Hypothalamus (tissue), 51 donors: ENCODE results near the gene TCERG1L.
A peak's percentile ranks its signal among the peaks of the same experiment; 100 is the strongest.

Experiments used
- DNase-seq, 51 donors: peaks; one replicate each; lab custom pipeline; 2025; lab: John Stamatoyannopoulos, UW

Gene TCERG1L

GRCh38 chr10:131113709-131114291, 197.7 kb downstream of the TCERG1L start:
- no peak for DNase-seq

GRCh38 chr10:131113165-131113564, 198.4 kb downstream of the TCERG1L start:
- DNase-seq, result no peak

DNA sequence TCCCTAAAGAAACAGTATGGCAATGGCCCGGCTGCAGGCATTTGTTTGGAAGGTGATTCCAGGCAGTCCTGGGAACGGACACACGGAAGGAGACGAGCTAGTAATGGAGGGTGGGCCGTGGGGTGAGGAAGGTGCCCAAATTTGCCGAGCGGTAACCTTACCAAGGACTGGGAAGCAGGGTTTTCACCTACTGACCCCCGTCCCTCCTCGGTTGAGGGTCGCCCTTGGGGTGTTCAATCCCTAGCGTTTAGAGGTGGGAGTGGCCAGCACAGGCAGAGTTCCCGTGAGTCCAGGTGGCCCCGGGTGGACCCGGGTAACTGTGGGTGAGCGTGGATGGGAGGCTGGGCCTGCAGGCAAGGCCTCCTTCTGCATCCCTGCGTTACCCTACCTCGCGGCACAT, 198.8 kb downstream of the TCERG1L start:
- DNase-seq, result no peak

DNA sequence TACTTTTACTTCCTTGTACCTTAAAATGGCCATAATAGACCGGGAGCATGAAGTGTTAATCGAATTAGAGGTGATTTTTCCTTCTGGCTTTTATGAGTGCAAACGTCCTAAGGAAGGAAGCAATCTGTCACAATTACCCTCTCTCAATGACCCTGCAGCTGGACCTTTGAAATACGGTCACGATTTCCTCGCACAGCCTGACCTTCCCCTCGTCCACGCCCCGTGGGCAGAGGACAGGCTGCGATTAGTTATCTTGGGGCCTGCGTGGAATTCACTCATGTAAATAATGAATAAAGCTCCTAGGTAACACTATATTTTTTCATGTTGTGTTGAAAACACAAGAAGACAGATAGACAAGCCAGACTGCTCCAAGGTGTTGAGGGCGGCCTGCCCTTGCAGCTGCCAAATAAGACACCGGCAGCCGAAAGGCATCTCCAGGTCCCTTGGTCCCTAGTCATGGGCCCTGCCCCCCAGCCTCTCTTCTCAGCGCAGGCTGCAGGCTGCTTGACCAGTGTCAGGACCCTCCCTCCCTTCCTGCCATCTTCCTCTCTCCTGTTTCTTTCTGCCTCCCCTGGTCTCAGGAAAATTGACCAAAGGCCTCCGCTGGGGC, 199.9 kb downstream of the TCERG1L start:
- DNase-seq, result no peak

GRCh38 chr10:131111007-131111406, 200.5 kb downstream of the TCERG1L start:
- no peak for DNase-seq

GRCh38 chr10:131110241-131110783, 201.2 kb downstream of the TCERG1L start:
- no peak for DNase-seq

DNA sequence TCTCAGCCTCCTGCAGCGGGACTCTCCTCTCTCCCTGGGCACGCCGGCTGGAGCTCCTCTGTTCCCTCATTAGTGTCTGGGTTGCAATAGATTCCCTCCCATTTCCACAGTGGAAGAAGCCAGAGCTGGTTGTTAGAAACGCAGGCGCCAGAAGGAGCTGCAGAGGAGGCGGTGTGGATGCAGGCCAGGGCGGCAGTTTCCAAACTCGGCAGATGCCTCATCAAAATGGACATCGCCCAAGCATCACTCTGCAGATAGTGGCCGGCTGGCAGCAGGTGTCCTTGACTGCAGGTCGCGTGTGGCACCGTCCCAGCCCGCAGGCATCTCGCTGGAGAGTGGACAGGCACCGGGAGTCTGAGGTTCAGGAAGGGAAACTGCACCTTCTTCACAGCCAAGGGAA, 201.8 kb downstream of the TCERG1L start:
- DNase-seq, result peak in 1 of 51 donors; percentile 53

- DNase-seq, result no peak
Observed at GRCh38 chr10:131109291-131109690, 202.2 kb downstream of the TCERG1L start.

- DNase-seq, result no peak
Observed at GRCh38 chr10:131107970-131108369, 203.6 kb downstream of the TCERG1L start.

DNA sequence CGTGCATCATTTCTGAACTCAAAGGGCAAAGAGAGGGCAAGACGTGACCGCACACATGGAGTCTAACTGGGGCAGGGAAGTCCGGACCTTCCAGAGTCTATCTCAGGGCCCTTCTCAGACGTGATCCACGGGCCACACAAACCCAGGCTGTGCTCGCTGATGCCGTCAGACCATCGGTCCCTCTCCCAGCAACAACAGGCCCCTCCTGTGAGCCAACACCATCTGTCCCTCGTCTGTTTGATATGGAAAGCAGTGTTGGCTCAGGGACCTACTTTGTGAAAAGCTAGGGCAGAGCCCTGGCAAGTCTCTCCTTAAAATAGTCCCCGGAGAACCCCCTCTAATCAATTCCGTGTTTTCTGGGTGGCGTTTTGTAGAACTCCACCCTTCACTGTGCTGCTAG, 208.8 kb downstream of the TCERG1L start:
- DNase-seq, result no peak

- no peak for DNase-seq
Observed at GRCh38 chr10:131102147-131102546, 209.4 kb downstream of the TCERG1L start.

- peak in 1 of 51 donors; percentile 13 for DNase-seq
Observed at GRCh38 chr10:131100418-131101410, 210.8 kb downstream of the TCERG1L start.

GRCh38 chr10:131099028-131099726, 212.3 kb downstream of the TCERG1L start:
- no peak for DNase-seq

DNA sequence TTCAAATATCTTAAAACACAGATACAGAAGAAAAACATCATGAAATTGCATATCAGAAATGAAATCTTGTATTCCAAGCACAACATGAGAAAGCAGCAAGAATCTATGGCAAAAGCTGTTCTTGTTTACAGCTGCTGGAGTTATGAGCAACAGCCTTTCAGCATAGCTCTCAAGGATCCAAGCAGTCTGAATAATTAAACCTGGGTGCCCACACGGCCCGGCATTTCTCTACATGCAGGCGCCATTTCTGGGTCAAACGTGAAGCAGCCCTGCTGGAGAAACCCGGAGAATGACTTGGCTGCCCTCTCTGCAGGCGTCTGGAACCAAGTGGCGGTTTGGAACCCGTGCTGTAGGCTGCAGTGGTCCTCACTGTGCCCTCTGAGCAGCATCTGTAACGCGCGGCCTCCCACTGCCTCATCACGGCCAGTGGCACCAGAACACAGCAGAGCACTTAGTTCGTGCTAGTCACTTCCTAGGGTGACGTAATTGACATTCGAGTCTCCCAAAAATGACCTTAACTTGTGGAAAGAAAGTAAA, 213.0 kb downstream of the TCERG1L start:
- no peak for DNase-seq

GRCh38 chr10:131096031-131096430, 215.5 kb downstream of the TCERG1L start:
- no peak for DNase-seq

- DNase-seq, result no peak
Observed at GRCh38 chr10:131095313-131095580, 216.3 kb downstream of the TCERG1L start.

DNA sequence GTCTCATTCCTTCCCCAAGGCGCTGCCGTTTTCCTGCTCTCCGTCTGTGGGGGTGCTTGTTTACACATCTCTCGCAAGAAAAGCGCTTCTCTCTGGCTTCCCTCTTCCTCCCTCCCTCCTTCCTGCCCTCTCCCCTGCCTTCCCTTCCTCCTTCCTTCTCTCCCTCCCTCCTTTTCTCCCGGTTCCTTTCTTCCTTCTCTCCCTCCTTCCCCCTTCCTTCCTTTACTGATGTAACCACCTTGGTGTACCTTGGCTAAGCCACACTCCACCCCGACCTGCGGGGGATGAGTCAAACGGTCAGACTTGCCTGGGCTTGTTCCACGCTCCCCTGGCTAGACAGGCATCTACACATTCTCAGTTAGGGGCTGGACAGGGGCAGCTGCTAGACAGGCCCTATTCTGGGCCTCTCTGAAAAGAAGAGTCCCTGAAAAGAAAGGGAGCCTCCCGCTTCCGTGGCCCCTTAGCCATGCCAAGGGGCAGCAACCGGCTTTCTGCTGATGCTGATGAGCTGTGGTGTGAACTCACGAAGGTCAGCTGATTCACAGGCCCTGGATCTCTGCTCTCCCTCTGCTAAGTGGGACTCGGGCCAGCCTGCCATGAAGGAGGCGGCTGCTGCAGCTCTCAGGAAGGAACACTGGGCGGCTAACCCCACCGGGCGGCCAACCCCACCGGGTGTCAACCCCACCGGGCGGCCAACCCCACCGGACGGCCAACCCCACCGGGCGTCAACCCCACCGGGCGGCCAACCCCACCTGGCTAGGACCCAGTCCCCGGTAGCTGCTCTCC, 216.8 kb downstream of the TCERG1L start:
- DNase-seq, result peak in 7 of 51 donors; percentile 6 to 34 (median 11)

GRCh38 chr10:131093795-131094366, 217.6 kb downstream of the TCERG1L start:
- DNase-seq, result no peak

GRCh38 chr10:131093346-131093745, 218.2 kb downstream of the TCERG1L start:
- no peak for DNase-seq
